A549 (cell line): ENCODE measurements around the gene HGFAC. TPM values are rescaled to one million over a fixed set of nuclear protein-coding genes. Genes with fewer than 3 reads are reported as not detected.

Experiments used
- ATAC-seq, 2 experiments: fragments of 200-7000 bp in 1 of 2; fragments of >200 bp in 1 of 2; cut with Nextera tagmentation in 1 of 2; cut with Tn5 transposase in 1 of 2; 3 replicates each; pipeline versions ENCODE4 v1.8.0 to v1.9.1; 2018 to 2020; ENCODE audit warnings: mild to moderate bottlenecking in 1 of 2, moderate library complexity in 1 of 2
- CTCF ChIA-PET: fragments of 300-600 bp; sonication (Branson Sonifier 250); formaldehyde crosslinking; extraction: SDS; loops from one replicate; lab custom pipeline; 2021; ENCODE audit warnings: antibody characterized with exemption, inconsistent platforms; lab: Yijun Ruan, JAX
- POLR2A ChIA-PET: fragments of 350-600 bp; formaldehyde crosslinking; extraction: SDS; loops from one replicate; lab custom pipeline; 2021; ENCODE audit warnings: antibody characterized with exemption, inconsistent platforms; lab: Yijun Ruan, JAX
- DNase-seq, 2 experiments: peaks; one replicate each; pipeline versions ENCODE4 v3.0.0 to v3.0.0-alpha.2; 2011 to 2016; ENCODE audit warnings: low read depth in 1 of 2, low spot score in 1 of 2
- FAIRE-seq: peaks from 2 replicates; lab custom pipeline; 2011; peaks lifted over from hg19 to GRCh38; lab: Jason Lieb, UNC
- H3K27ac ChIP-seq, 2 experiments: fragments of >200 bp; sonication (Bioruptor Twin); formaldehyde crosslinking; 3 replicates each; pipeline ENCODE4 v1.5.1; 2016 to 2017
- H3K4me1 ChIP-seq: fragments of >200 bp; sonication (Bioruptor Twin); formaldehyde crosslinking; 3 replicates; pipeline ENCODE4 v1.6.1; 2016
- H3K4me2 ChIP-seq: fragments of >200 bp; sonication (Bioruptor Twin); formaldehyde crosslinking; 3 replicates; pipeline ENCODE4 v1.6.1; 2016
- H3K4me3 ChIP-seq: fragments of >200 bp; sonication (Bioruptor Twin); formaldehyde crosslinking; 3 replicates; pipeline ENCODE4 v1.5.1; 2016
- H3K9me3 ChIP-seq: fragments of >200 bp; sonication (Bioruptor Twin); formaldehyde crosslinking; 3 replicates; pipeline ENCODE4 v1.6.1; 2016
- CEBPB ChIP-seq, 2 experiments: fragments of >200 bp in 1 of 2; sonication (Bioruptor Twin) in 1 of 2; formaldehyde crosslinking in 1 of 2; IDR thresholded peaks; 2 replicates each; pipeline ENCODE4 v1.6.1; 2012 to 2016
- FOXS1 ChIP-seq: fragments of 250-450 bp; sonication (Bioruptor Pico); IDR thresholded peaks from 2 replicates; pipeline ENCODE4 v1.5.0; 2020; ENCODE audit warnings: mild to moderate bottlenecking, moderate library complexity
- GATA3 ChIP-seq: IDR thresholded peaks from 2 replicates; pipeline ENCODE4 v1.6.1; 2012; ENCODE audit warnings: borderline replicate concordance
- HOXA7 ChIP-seq: fragments of 250-450 bp; sonication (Bioruptor Pico); IDR thresholded peaks from 2 replicates; pipeline ENCODE4 v1.5.0; 2020; ENCODE audit warnings: mild to moderate bottlenecking, moderate library complexity
- NR3C1 ChIP-seq: fragments of >200 bp; sonication (Bioruptor Twin); formaldehyde crosslinking; IDR thresholded peaks from 3 replicates; pipeline ENCODE4 v1.6.1; 2017
- POLR2A ChIP-seq: IDR thresholded peaks from 2 replicates; pipeline ENCODE4 v1.6.1; 2012; ENCODE audit warnings: mild to moderate bottlenecking, low read length
- RCOR1 ChIP-seq: fragments of 150-350 bp; IDR thresholded peaks from 2 replicates; pipeline ENCODE4 v1.6.1; 2014; ENCODE audit warnings: antibody characterized with exemption, low read length, low read depth
- RFX5 ChIP-seq: fragments of 450-650 bp; IDR thresholded peaks from 2 replicates; pipeline ENCODE4 v1.7.1; 2014; ENCODE audit warnings: antibody characterized with exemption, mild to moderate bottlenecking, moderate library complexity
- RNF2 ChIP-seq: fragments of 200-600 bp; sonication (generic); IDR thresholded peaks from 2 replicates; pipeline ENCODE4 v1.6.1; 2016; ENCODE audit warnings: low read depth, mild to moderate bottlenecking, antibody characterized with exemption, moderate library complexity, borderline replicate concordance
- ZFP36 ChIP-seq: fragments of 450-650 bp; IDR thresholded peaks from 2 replicates; pipeline ENCODE4 v1.6.1; 2014; ENCODE audit warnings: borderline replicate concordance; ENCODE audit not compliant: partially characterized antibody
- ZSCAN20 ChIP-seq: fragments of 250-450 bp; sonication (Bioruptor Pico); IDR thresholded peaks from 2 replicates; pipeline ENCODE4 v1.8.0; 2022; ENCODE audit warnings: mild to moderate bottlenecking, moderate library complexity
- WGBS: methylation state at CpG from one replicate; pipeline ENCODE4 v1.1.6; 2017; ENCODE audit errors: missing lambda C conversion rate; 5-methylcytosine and 5-hydroxymethylcytosine counted together
- polyA plus RNA-seq, 4 experiments: library from polyadenylated mRNA; depleted of rRNA in 3 of 4; stranded (reverse); fragments of >200 nt; fragmentation: RNase III in 1 of 4; extraction: RNeasy Plus Mini Kit Qiagen cat#74134 plus additional on column Dnase treatment in 1 of 4; gene quantifications; 2 replicates in 3 of 4; 3 replicates in 1 of 4; pipeline ENCODE4 v1.2.3, GENCODE V29; 2011 to 2017
- TF ChIP-seq, protein P1 (sequence below): fragments of >200 bp; sonication (Bioruptor Twin); formaldehyde crosslinking; IDR thresholded peaks from 2 replicates; pipeline ENCODE4 v1.6.1; 2016
- TF ChIP-seq, protein P2 (sequence below): fragments of 450-650 bp; IDR thresholded peaks from 2 replicates; pipeline ENCODE4 v1.6.1; 2014; ENCODE audit warnings: antibody characterized with exemption
- TF ChIP-seq, protein P3 (sequence below): fragments of >200 bp; sonication (Bioruptor Twin); formaldehyde crosslinking; IDR thresholded peaks from 3 replicates; pipeline ENCODE4 v1.5.1; 2016
- TF ChIP-seq, protein P4 (sequence below): fragments of 200-600 bp; sonication (generic); IDR thresholded peaks from 2 replicates; pipeline ENCODE4 v1.6.1; 2016; ENCODE audit warnings: antibody characterized with exemption, mild to moderate bottlenecking, moderate library complexity

Gene HGFAC
- polyA plus RNA-seq, 2 of the 4 experiments (the other 2 are of a cell fraction): 0.25 TPM; not detected in 1

DNA sequence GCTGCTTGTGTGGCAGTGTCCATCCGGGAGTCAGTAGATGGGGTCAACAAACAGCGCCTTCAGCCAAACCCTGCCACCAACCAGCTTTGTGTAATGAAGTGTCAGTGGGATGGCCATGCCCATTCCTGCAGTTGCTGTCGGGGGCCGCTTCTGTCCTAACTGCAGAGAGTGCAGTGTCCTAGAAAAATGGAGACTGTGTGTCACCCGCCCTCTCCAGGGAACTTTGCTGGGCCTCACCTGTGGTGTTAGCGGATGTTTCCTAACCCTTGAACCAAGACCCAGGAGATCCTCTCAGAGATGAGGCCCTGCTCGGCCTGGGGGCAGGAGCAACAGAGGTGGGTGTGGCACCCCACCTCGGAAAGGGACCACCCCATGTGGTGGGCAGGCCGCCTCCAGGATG, 35.3 kb upstream of the HGFAC start:
- Histone ChIP-seq H3K9me3 (peaks cover 11% of the 10 kb centered on the region), H3K4me1 (no peaks in the 10 kb centered on the region), H3K4me2 (no peak overlapping the region), H3K4me3 (no peak overlapping the region), H3K27ac (no peak overlapping the region)
- TF ChIP-seq CEBPB (IDR thresholded peaks at IDR 0.05) (no peak), GATA3 (no peak), ZFP36 (no peak), RCOR1 (no peak), FOXS1 (no peak), NR3C1 (no peak), ZSCAN20 (CRISPR knock-in tag) (no peak), RNF2 (no peak)
- TF ChIP-seq, protein P1, sequence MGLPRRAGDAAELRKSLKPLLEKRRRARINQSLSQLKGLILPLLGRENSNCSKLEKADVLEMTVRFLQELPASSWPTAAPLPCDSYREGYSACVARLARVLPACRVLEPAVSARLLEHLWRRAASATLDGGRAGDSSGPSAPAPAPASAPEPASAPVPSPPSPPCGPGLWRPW: no peak
- TF ChIP-seq, protein P2, sequence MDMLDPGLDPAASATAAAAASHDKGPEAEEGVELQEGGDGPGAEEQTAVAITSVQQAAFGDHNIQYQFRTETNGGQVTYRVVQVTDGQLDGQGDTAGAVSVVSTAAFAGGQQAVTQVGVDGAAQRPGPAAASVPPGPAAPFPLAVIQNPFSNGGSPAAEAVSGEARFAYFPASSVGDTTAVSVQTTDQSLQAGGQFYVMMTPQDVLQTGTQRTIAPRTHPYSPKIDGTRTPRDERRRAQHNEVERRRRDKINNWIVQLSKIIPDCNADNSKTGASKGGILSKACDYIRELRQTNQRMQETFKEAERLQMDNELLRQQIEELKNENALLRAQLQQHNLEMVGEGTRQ: no peak
- ATAC-seq (no peak), FAIRE-seq (no peak), DNase-seq (no peak)
- POLR2A ChIA-PET: no interaction called here
- 94% methylated on average over 8 of the region's 9 CpGs for WGBS
- CTCF ChIA-PET: interaction anchor here (0.6 kb wide), 1 partner anchor 24 kb away, joined by 3 read pairs; no protein-coding TSS in a partner anchor

DNA sequence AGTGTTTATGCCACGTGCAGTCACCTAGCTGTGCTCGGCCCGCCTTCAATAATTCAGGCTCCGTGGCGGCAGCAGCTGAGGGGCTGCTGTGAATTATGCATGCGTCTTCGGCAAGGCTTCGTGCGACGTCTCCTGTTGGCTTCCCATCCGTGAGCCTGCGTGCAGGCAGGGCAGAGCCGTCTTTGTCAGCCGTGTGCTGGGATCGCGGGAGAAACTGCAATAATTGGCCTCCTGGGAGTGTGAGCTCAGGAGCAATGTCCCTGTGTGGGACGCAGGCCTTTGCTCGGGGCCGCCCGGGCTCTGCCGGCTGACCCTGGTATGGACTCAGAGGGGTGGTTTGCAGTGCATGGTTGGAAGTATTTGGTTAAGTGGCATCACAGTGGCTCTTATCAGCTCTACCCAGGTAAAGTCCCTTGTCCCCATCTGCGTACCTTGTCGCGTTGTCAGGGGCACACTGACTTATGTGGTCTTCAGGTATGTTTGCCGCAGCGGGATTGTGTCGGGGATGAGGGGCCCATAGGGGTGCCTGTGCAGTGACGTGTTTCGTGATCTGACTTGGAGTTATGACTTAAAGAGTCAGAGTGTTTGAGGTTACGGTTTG, 34.5 kb upstream of the HGFAC start:
- H3K4me1 ChIP-seq: no peaks in the 10 kb centered on the region
- ChIA-PET CTCF (interaction anchor here (1.0 kb wide), 1 partner anchor 49 kb away, joined by 3 read pairs; no protein-coding TSS in a partner anchor), POLR2A (no interaction called here)
- H3K4me2 ChIP-seq: no peak overlapping the region
- H3K4me3 ChIP-seq: no peak overlapping the region
- no peak for ATAC-seq
- peaks cover 11% of the 10 kb centered on the region for H3K9me3 ChIP-seq
- FAIRE-seq: no peak
- no peak for TF ChIP-seq HOXA7
- TF ChIP-seq, protein P3, sequence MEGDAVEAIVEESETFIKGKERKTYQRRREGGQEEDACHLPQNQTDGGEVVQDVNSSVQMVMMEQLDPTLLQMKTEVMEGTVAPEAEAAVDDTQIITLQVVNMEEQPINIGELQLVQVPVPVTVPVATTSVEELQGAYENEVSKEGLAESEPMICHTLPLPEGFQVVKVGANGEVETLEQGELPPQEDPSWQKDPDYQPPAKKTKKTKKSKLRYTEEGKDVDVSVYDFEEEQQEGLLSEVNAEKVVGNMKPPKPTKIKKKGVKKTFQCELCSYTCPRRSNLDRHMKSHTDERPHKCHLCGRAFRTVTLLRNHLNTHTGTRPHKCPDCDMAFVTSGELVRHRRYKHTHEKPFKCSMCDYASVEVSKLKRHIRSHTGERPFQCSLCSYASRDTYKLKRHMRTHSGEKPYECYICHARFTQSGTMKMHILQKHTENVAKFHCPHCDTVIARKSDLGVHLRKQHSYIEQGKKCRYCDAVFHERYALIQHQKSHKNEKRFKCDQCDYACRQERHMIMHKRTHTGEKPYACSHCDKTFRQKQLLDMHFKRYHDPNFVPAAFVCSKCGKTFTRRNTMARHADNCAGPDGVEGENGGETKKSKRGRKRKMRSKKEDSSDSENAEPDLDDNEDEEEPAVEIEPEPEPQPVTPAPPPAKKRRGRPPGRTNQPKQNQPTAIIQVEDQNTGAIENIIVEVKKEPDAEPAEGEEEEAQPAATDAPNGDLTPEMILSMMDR: no peak
- TF ChIP-seq, protein P4, sequence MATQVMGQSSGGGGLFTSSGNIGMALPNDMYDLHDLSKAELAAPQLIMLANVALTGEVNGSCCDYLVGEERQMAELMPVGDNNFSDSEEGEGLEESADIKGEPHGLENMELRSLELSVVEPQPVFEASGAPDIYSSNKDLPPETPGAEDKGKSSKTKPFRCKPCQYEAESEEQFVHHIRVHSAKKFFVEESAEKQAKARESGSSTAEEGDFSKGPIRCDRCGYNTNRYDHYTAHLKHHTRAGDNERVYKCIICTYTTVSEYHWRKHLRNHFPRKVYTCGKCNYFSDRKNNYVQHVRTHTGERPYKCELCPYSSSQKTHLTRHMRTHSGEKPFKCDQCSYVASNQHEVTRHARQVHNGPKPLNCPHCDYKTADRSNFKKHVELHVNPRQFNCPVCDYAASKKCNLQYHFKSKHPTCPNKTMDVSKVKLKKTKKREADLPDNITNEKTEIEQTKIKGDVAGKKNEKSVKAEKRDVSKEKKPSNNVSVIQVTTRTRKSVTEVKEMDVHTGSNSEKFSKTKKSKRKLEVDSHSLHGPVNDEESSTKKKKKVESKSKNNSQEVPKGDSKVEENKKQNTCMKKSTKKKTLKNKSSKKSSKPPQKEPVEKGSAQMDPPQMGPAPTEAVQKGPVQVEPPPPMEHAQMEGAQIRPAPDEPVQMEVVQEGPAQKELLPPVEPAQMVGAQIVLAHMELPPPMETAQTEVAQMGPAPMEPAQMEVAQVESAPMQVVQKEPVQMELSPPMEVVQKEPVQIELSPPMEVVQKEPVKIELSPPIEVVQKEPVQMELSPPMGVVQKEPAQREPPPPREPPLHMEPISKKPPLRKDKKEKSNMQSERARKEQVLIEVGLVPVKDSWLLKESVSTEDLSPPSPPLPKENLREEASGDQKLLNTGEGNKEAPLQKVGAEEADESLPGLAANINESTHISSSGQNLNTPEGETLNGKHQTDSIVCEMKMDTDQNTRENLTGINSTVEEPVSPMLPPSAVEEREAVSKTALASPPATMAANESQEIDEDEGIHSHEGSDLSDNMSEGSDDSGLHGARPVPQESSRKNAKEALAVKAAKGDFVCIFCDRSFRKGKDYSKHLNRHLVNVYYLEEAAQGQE: no peak
- no peak for TF ChIP-seq POLR2A
- TF ChIP-seq ZSCAN20 (CRISPR knock-in tag): no peak
- TF ChIP-seq RFX5: no peak
- TF ChIP-seq NR3C1: no peak
- TF ChIP-seq RNF2: no peak
- H3K27ac ChIP-seq: no peak overlapping the region
- DNase-seq: no peak
- 89% methylated on average over 22 of the region's 30 CpGs for WGBS
